Left lung (tissue), 10 donors: ENCODE data around the gene SCUBE3. TPM values are rescaled to one million over a fixed set of nuclear protein-coding genes. Genes with fewer than 3 reads are reported as not detected.

Experiments used
- ATAC-seq: fragments of 200-7000 bp; cut with Tn5 transposase; one replicate; pipeline ENCODE4 v1.9.1; 2020; ENCODE audit warnings: moderate library complexity
- DNase-seq, 4 donors: peaks; one replicate each; pipeline ENCODE4 v3.0.0-alpha.2; 2013 to 2020
- H3K27ac ChIP-seq, 2 donors: fragments of 200-600 bp; sonication (generic) in 1 of 2; one replicate each; pipeline versions ENCODE4 v1.5.0 to v1.8.0; 2020 to 2021
- H3K27me3 ChIP-seq, 2 donors: fragments of 200-600 bp; sonication (generic) in 1 of 2; one replicate each; pipeline versions ENCODE4 v1.5.0 to v1.8.0; 2020 to 2021
- H3K36me3 ChIP-seq, 2 donors: fragments of 200-600 bp; sonication (generic) in 1 of 2; one replicate each; pipeline versions ENCODE4 v1.5.0 to v1.8.0; 2020 to 2021
- H3K4me1 ChIP-seq, 2 donors: fragments of 200-600 bp; one replicate each; pipeline ENCODE4 v1.8.0; 2021
- H3K4me3 ChIP-seq, 2 donors: fragments of 200-600 bp; sonication (generic) in 1 of 2; one replicate each; pipeline versions ENCODE4 v1.5.0 to v1.8.0; 2020 to 2021; ENCODE audit warnings: mild to moderate bottlenecking in 1 of 2
- H3K9me3 ChIP-seq, 2 donors: fragments of 200-600 bp; sonication (generic) in 1 of 2; one replicate each; pipeline versions ENCODE4 v1.5.0 to v1.8.0; 2020 to 2021
- CTCF ChIP-seq, 2 donors: fragments of 200-600 bp; sonication (generic) in 1 of 2; IDR thresholded peaks; one replicate each; pipeline versions ENCODE4 v1.5.0 to v1.8.0; 2021; ENCODE audit warnings: antibody characterized with exemption in 2 of 2
- intact Hi-C, 2 donors: fragments of 100-400 bp; cut with DNase I; formaldehyde crosslinking; loops; one replicate each; pipeline versions ENCODE4 v1.11.2 to v1.14.2; 2022
- polyA plus RNA-seq, 6 donors: library from polyadenylated mRNA; unstranded; fragments of 120-200 nt; gene quantifications; one replicate each; pipeline ENCODE4 v1.2.1, GENCODE V29; 2013; ENCODE audit not compliant: insufficient read length in 6 of 6
- total RNA-seq, 2 donors: library from RNA; stranded (reverse); fragmentation: NEBNext Ultra II Directional; extraction: Animal tissue kit (Norgen Biotek cat#: 25700); gene quantifications; one replicate each; pipeline ENCODE4 v1.2.1, GENCODE V29; 2021
- donor health status: DM: no; HTN: yes; CAD: no.
- donor health status: DM: no; HTN: no; CAD: no.

Gene SCUBE3
- total and polyA plus RNA-seq, 8 donors, result 2.2 to 4.7 (median 3.9) TPM

DNA sequence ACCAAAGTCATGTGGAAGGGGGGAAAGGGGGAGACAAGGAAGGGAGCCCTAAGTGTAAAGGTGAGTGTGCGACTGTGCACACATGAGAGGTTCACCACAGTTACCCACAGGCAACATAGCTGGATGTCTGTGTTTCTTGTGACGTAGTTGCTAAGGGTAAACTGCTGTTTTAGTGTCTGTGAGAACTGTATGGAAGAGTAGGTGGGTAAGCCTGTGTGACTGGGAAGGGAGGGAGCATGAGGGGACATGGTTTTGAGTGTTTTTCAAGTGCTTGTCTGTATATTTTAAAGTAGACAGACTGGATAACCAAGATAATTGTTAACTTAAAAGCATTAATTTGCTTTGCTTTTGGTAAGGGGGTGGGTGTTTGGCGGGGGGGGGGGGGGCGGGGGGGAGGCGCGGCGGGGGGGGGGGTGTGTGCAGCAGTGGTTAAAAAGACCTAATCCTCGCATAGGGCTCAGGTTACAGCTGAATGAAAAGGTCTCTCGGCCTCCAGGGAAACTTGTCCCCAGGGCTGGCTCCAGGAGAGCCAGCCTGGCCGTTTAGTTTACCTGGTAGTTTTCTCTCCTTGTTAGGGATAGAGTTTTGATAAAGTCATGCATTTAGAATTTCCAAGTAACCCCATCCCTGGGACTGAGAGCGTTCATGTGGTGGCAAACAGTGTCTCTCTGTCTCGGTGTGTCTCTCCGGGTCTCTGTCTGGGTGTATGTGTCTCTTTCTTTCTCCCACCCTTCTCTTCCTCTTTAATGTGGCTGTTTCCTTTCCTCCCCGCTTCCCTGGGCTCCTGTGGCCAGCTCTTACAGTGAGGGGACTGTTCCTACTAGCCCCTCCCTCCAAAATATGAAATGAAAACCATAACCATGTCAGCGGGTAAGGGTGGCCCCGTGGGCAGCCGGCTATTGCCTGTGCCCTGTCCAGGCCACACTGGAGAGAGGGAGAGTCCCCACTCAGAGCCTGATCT, 3.4 kb downstream of the SCUBE3 start:
- no peak overlapping the region for H3K27ac ChIP-seq
- no peaks in the 10 kb centered on the region for H3K36me3 ChIP-seq
- DNase-seq (peak in 1 of 4 donors; percentile 60), ATAC-seq (peak; percentile 14)
- intact Hi-C loops, result no loop called here
- H3K4me3 ChIP-seq, result no peak overlapping the region
- peaks cover 8 to 16% of the 10 kb centered on the region in 2 donors for H3K4me1 ChIP-seq
- peaks cover 19 to 63% of the 10 kb centered on the region in 2 donors for H3K27me3 ChIP-seq
- TF ChIP-seq CTCF (IDR thresholded peaks at IDR 0.05), result no peak
- H3K9me3 ChIP-seq, result no peaks in the 10 kb centered on the region

GRCh38 chr6:35218021-35218420, 4.3 kb downstream of the SCUBE3 start:
- peak; percentile 37 for ATAC-seq
- intact Hi-C loops, result no loop called here
- peaks cover 13 to 63% of the 10 kb centered on the region in 2 donors for H3K27me3 ChIP-seq

GRCh38 chr6:35218456-35218855, 4.7 kb downstream of the SCUBE3 start:
- H3K9me3 ChIP-seq, result no peaks in the 10 kb centered on the region
- DNase-seq (no peak), ATAC-seq (no peak)
- peaks cover 6 to 12% of the 10 kb centered on the region in 2 donors for H3K4me1 ChIP-seq
- intact Hi-C loops, result no loop called here
- H3K4me3 ChIP-seq, result no peak overlapping the region
- H3K27ac ChIP-seq, result no peak overlapping the region
- no peak for TF ChIP-seq CTCF (IDR thresholded peaks at IDR 0.05)
- peaks cover 9 to 59% of the 10 kb centered on the region in 2 donors for H3K27me3 ChIP-seq
- no peaks in the 10 kb centered on the region for H3K36me3 ChIP-seq

More at GRCh38 chr6:35218021-35218420, 4.3 kb downstream of the SCUBE3 start:
- peaks cover 8 to 16% of the 10 kb centered on the region in 2 donors for H3K4me1 ChIP-seq
- no peak overlapping the region for H3K4me3 ChIP-seq
- H3K36me3 ChIP-seq, result no peaks in the 10 kb centered on the region
- DNase-seq, result peak in 1 of 4 donors; percentile 57
- TF ChIP-seq CTCF (IDR thresholded peaks at IDR 0.05), result no peak
- H3K9me3 ChIP-seq, result no peaks in the 10 kb centered on the region
- H3K27ac ChIP-seq, result no peak overlapping the region

- Histone ChIP-seq H3K4me3 (no peak overlapping the region), H3K4me1 (peaks cover 0 to 1% of the 10 kb centered on the region in 2 donors), H3K9me3 (no peaks in the 10 kb centered on the region), H3K36me3 (no peaks in the 10 kb centered on the region), H3K27me3 (peaks cover 3 to 45% of the 10 kb centered on the region in 2 donors), H3K27ac (no peak overlapping the region)
- TF ChIP-seq CTCF (IDR thresholded peaks at IDR 0.05), result no peak
- DNase-seq (no peak), ATAC-seq (no peak)
- intact Hi-C loops, result no loop called here
These were observed 6.0 kb downstream of the SCUBE3 start for GRCh38 chr6:35219683-35220326.

- TF ChIP-seq CTCF (IDR thresholded peaks at IDR 0.05), result no peak
- Histone ChIP-seq H3K27me3 (peaks cover 0 to 36% of the 10 kb centered on the region in 2 donors), H3K36me3 (no peaks in the 10 kb centered on the region), H3K9me3 (no peaks in the 10 kb centered on the region), H3K27ac (no peak overlapping the region), H3K4me3 (no peak overlapping the region), H3K4me1 (no peaks in the 10 kb centered on the region)
- ATAC-seq (no peak), DNase-seq (no peak)
- intact Hi-C loops, result no loop called here
These were observed 7.0 kb downstream of the SCUBE3 start for GRCh38 chr6:35220711-35221110.
